Astrocyte of the cerebellum (primary cell): ENCODE measurements around the gene HLA-DRB1.

Experiments used
- DNase-seq: peaks from one replicate; pipeline ENCODE4 v3.0.0-alpha.2; 2011; ENCODE audit warnings: low read depth
- H3K4me3 ChIP-seq: 2 replicates; pipeline ENCODE4 v1.5.1; 2011; ENCODE audit warnings: mild to moderate bottlenecking, low read depth, low read length, moderate library complexity
- CTCF ChIP-seq: IDR thresholded peaks from 2 replicates; pipeline ENCODE4 v1.5.1; 2012; ENCODE audit warnings: low read length, low read depth, moderate library complexity, mild to moderate bottlenecking; ENCODE audit errors: missing control alignments
- in situ Hi-C: cut with HindIII; loops from 2 replicates; pipeline ENCODE4 v1.10.0; 2017; ENCODE audit warnings: low sequenced_read_pairs

HLA-DRB1 gene

GRCh38 chr6:32609731-32610640 is 20.3 kb upstream of the HLA-DRB1 start:
- H3K4me3 ChIP-seq = no peak overlapping the region
- peak; percentile 68 for DNase-seq
- in situ Hi-C loops = no loop called here
- TF ChIP-seq CTCF = no peak

GRCh38 chr6:32609391-32609730 is 19.7 kb upstream of the HLA-DRB1 start:
- no peak overlapping the region for H3K4me3 ChIP-seq
- no peak for DNase-seq
- TF ChIP-seq CTCF = no peak
- in situ Hi-C loops = no loop called here

GRCh38 chr6:32608362-32608761 is 18.7 kb upstream of the HLA-DRB1 start:
- in situ Hi-C loops = no loop called here
- TF ChIP-seq CTCF = no peak
- no peak overlapping the region for H3K4me3 ChIP-seq
- no peak for DNase-seq

- no peak for DNase-seq
- H3K4me3 ChIP-seq = no peak overlapping the region
- TF ChIP-seq CTCF = no peak
- in situ Hi-C loops = no loop called here
Measured at GRCh38 chr6:32607988-32608298, 18.3 kb upstream of the HLA-DRB1 start.

GRCh38 chr6:32607263-32607987 is 17.8 kb upstream of the HLA-DRB1 start:
- DNase-seq = no peak
- TF ChIP-seq CTCF = no peak
- no peak overlapping the region for H3K4me3 ChIP-seq
- in situ Hi-C loops = no loop called here

- no peak overlapping the region for H3K4me3 ChIP-seq
- no peak for TF ChIP-seq CTCF
- no peak for DNase-seq
- in situ Hi-C loops = no loop called here
Measured at GRCh38 chr6:32604434-32604877, 14.8 kb upstream of the HLA-DRB1 start.
